GM12892 (cell line): ENCODE data around the gene EREG.

ENCODE experiments used
- POLR2A ChIP-seq: IDR thresholded peaks from 2 replicates; pipeline ENCODE4 v1.6.1; 2011; ENCODE audit warnings: low read depth, low read length, control low read depth
- POLR2AphosphoS5 ChIP-seq: IDR thresholded peaks from 2 replicates; pipeline ENCODE4 v1.6.1; 2011; ENCODE audit warnings: low read depth, low read length, control low read depth
- TAF1 ChIP-seq: IDR thresholded peaks from 2 replicates; pipeline ENCODE4 v1.6.1; 2011; ENCODE audit warnings: low read depth, mild to moderate bottlenecking, control low read depth, low read length, borderline replicate concordance

GRCh38 chr4:74323663-74324062 lies 41.3 kb upstream of the EREG start:
- TF ChIP-seq TAF1 (no peak), POLR2A (no peak), POLR2AphosphoS5 (no peak)
